Measurements from ENCODE around the gene KIR3DL3. TPM values are rescaled to one million over a fixed set of nuclear protein-coding genes. Genes with fewer than 3 reads are reported as not detected.
"Not testable (repeated sequence)": the region's sequence is repeated elsewhere in the genome, so short reads cannot be mapped to it uniquely, and the experiment has no call there.

The KIR3DL3 gene
- total RNA-seq, 1 experiment from 2014 or later = not detected

DNA sequence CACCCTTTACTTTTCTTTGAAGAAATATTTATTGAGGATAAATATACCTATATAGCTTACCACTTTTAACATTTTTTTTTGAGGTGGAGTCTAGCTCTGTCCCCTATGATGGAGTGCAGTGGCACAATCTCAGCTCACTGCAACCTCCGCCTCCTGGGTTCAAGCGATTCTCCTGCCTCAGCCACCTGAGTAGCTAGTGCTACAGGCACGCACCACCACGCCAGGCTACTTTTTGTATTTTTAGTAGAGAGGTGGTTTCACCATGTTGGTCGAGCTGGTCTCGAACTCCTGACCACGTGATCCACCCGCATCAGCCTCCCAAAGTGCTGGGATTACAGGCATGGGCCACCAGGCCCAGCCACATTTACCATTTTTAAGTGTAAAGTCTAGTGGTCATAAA lies 51.6 kb downstream of the KIR3DL3 start:
- BruUV-seq (replicated peaks); H3K27me3 ChIP-seq (replicated peaks; ENCODE audit: insufficient read depth, low read depth, low read length, poor library complexity); H3K27ac ChIP-seq (ENCODE audit: low read depth, low read length, poor library complexity, severe bottlenecking); CTCF ChIA-PET; H3K36me3 ChIP-seq (ENCODE audit: insufficient read depth, low read length, poor library complexity, severe bottlenecking); POLR2A ChIA-PET (ENCODE audit: low non-redundant PET); DNase-seq (ENCODE audit: low spot score); intact Hi-C loops (cut with micrococcal nuclease; ENCODE audit: unreplicated experiment); H3K4me3 ChIP-seq (ENCODE audit: low read depth, low read length, poor library complexity, severe bottlenecking); H3K9me3 ChIP-seq (ENCODE audit: low read depth, low read length, poor library complexity, severe bottlenecking); H3K4me1 ChIP-seq (ENCODE audit: insufficient read depth, low read length, poor library complexity, severe bottlenecking): not testable (repeated sequence)

GRCh38 chr19:54777851-54778250 lies 53.6 kb downstream of the KIR3DL3 start:
- CTCF ChIA-PET; POLR2A ChIA-PET (ENCODE audit: low non-redundant PET); H3K27ac ChIP-seq (ENCODE audit: low read depth, low read length, poor library complexity, severe bottlenecking); intact Hi-C loops (cut with micrococcal nuclease; ENCODE audit: unreplicated experiment); H3K36me3 ChIP-seq (ENCODE audit: insufficient read depth, low read length, poor library complexity, severe bottlenecking); DNase-seq (ENCODE audit: low spot score); H3K4me3 ChIP-seq (ENCODE audit: low read depth, low read length, poor library complexity, severe bottlenecking); H3K4me1 ChIP-seq (ENCODE audit: insufficient read depth, low read length, poor library complexity, severe bottlenecking); H3K9me3 ChIP-seq (ENCODE audit: low read depth, low read length, poor library complexity, severe bottlenecking); H3K27me3 ChIP-seq (replicated peaks; ENCODE audit: insufficient read depth, low read depth, low read length, poor library complexity); BruUV-seq (replicated peaks): not testable (repeated sequence)

DNA sequence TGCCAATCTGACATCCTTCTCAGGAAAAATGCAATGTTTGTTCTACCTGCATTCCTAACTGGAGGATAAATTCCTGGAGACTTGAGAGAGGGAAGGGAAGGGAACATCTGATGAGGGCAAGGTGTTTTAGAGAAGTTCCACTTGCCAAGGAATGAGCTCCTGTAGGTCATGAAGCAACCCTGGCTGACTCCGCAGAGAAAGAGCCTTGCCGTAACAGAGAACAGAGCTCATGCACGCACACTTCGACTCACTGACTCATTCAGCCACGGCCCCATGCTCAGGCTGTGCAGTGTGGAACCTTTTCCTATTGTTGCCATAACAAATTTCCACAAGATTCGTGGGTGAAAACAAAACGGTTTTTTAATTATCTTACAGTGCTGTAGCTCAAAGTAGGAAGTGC lies 54.7 kb downstream of the KIR3DL3 start:
- CTCF ChIA-PET; H3K27me3 ChIP-seq (replicated peaks; ENCODE audit: insufficient read depth, low read depth, low read length, poor library complexity); H3K4me1 ChIP-seq (ENCODE audit: insufficient read depth, low read length, poor library complexity, severe bottlenecking); H3K4me3 ChIP-seq (ENCODE audit: low read depth, low read length, poor library complexity, severe bottlenecking); BruUV-seq (replicated peaks); POLR2A ChIA-PET (ENCODE audit: low non-redundant PET); DNase-seq (ENCODE audit: low spot score); intact Hi-C loops (cut with micrococcal nuclease; ENCODE audit: unreplicated experiment); H3K36me3 ChIP-seq (ENCODE audit: insufficient read depth, low read length, poor library complexity, severe bottlenecking); H3K27ac ChIP-seq (ENCODE audit: low read depth, low read length, poor library complexity, severe bottlenecking); H3K9me3 ChIP-seq (ENCODE audit: low read depth, low read length, poor library complexity, severe bottlenecking): not testable (repeated sequence)

DNA sequence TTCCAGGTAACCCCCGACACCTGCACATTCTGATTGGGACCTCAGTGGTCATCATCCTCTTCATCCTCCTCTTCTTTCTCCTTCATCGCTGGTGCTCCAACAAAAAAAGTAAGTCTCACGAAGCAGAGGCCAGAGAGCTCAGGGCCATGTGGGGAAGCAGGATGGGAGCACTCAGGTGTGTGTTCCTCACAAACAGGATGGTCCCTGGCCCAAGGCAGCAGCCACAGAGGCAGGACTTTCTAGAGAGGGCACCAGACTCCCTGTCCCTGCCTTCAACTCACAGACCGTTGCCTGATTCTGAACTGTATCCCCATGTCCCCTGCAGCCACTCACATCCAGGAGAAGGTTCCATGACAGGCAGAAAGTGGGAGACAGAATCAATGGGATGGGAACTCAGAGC lies 58.7 kb downstream of the KIR3DL3 start:
- intact Hi-C loops (cut with micrococcal nuclease; ENCODE audit: unreplicated experiment); H3K9me3 ChIP-seq (ENCODE audit: low read depth, low read length, poor library complexity, severe bottlenecking): not testable (repeated sequence)

More for the DNA sequence above, 58.7 kb downstream of the KIR3DL3 start:
- CTCF ChIA-PET; H3K4me1 ChIP-seq (ENCODE audit: insufficient read depth, low read length, poor library complexity, severe bottlenecking); H3K36me3 ChIP-seq (ENCODE audit: insufficient read depth, low read length, poor library complexity, severe bottlenecking); H3K27ac ChIP-seq (ENCODE audit: low read depth, low read length, poor library complexity, severe bottlenecking); H3K27me3 ChIP-seq (replicated peaks; ENCODE audit: insufficient read depth, low read depth, low read length, poor library complexity); BruUV-seq (replicated peaks); DNase-seq (ENCODE audit: low spot score); H3K4me3 ChIP-seq (ENCODE audit: low read depth, low read length, poor library complexity, severe bottlenecking); POLR2A ChIA-PET (ENCODE audit: low non-redundant PET): not testable (repeated sequence)

Other genes with a start within 250 kb of the KIR3DL3 start
- gene LAIR2, start 221.6 kb upstream of the KIR3DL3 start, total RNA-seq (2021) = not detected in 2 replicates
- gene LILRA2, start 150.7 kb upstream of the KIR3DL3 start, total RNA-seq (2021) = not detected in 2 replicates
- gene LILRA1, start 130.8 kb upstream of the KIR3DL3 start, total RNA-seq (2021) = not detected in 2 replicates
- gene LILRB1, start 94.0 kb upstream of the KIR3DL3 start, total RNA-seq (2021) = not detected in 2 replicates
- gene LILRB4, start 61.5 kb upstream of the KIR3DL3 start, total RNA-seq (2021) = not detected in 2 replicates
- gene KIR2DL3, start 14.1 kb downstream of the KIR3DL3 start, total RNA-seq (2021) = not detected in 2 replicates
- not detected in 2 replicates for gene KIR2DL1, start 45.4 kb downstream of the KIR3DL3 start, total RNA-seq (2021)
- gene KIR2DL4, start 79.2 kb downstream of the KIR3DL3 start, total RNA-seq (2021) = not detected in 2 replicates
- not detected in 2 replicates for gene KIR3DL1, start 92.0 kb downstream of the KIR3DL3 start, total RNA-seq (2021)
- gene KIR2DS4, start 108.2 kb downstream of the KIR3DL3 start, total RNA-seq (2021) = not detected in 2 replicates
- not detected in 2 replicates for gene KIR3DL2, start 126.0 kb downstream of the KIR3DL3 start, total RNA-seq (2021)
- not detected in 2 replicates for gene FCAR, start 149.8 kb downstream of the KIR3DL3 start, total RNA-seq (2021)
- not detected in 2 replicates for gene NCR1, start 181.7 kb downstream of the KIR3DL3 start, total RNA-seq (2021)
- gene NLRP7, start 223.1 kb downstream of the KIR3DL3 start, total RNA-seq (2021) = not detected in 2 replicates
- 34.1 and 41.9 TPM in 2 replicates for gene NLRP2, start 241.9 kb downstream of the KIR3DL3 start, total RNA-seq (2021)

All from A673 (cell line).